ENCODE measurements around the gene DYNC1LI2. TPM values are rescaled to one million over a fixed set of nuclear protein-coding genes. Genes with fewer than 3 reads are reported as not detected.

The DYNC1LI2 gene
- total RNA-seq, 4 donors from 2014 or later, result 120 to 199 (median 169) TPM

GRCh38 chr16:66751992-66752322 lies 548 bp upstream of the DYNC1LI2 start:
- ATAC-seq (ENCODE audit: low FRiP score), result no peak
- TF ChIP-seq, protein P1, sequence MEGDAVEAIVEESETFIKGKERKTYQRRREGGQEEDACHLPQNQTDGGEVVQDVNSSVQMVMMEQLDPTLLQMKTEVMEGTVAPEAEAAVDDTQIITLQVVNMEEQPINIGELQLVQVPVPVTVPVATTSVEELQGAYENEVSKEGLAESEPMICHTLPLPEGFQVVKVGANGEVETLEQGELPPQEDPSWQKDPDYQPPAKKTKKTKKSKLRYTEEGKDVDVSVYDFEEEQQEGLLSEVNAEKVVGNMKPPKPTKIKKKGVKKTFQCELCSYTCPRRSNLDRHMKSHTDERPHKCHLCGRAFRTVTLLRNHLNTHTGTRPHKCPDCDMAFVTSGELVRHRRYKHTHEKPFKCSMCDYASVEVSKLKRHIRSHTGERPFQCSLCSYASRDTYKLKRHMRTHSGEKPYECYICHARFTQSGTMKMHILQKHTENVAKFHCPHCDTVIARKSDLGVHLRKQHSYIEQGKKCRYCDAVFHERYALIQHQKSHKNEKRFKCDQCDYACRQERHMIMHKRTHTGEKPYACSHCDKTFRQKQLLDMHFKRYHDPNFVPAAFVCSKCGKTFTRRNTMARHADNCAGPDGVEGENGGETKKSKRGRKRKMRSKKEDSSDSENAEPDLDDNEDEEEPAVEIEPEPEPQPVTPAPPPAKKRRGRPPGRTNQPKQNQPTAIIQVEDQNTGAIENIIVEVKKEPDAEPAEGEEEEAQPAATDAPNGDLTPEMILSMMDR (IDR thresholded peaks at IDR 0.05), result no peak
- DNase-seq (ENCODE audit: low spot score), result no peak

DNA sequence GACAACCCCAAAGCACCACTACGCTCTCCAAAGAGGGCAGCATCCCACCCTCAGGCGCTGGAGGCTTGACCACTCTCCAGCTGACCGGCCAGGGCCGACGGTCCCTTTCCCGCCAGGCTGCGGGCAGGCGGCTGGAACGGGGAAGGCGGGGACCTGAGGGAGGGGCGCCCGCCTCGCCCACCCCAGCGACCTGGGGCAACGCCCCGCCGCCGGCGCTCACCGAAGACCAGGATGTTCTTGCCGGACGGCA lies 431 bp downstream of the DYNC1LI2 start:
- no peak for DNase-seq (ENCODE audit: low spot score)
- TF ChIP-seq, protein P1 (IDR thresholded peaks at IDR 0.05), result no peak
- peak; percentile 13 for ATAC-seq (ENCODE audit: low FRiP score)

DNA sequence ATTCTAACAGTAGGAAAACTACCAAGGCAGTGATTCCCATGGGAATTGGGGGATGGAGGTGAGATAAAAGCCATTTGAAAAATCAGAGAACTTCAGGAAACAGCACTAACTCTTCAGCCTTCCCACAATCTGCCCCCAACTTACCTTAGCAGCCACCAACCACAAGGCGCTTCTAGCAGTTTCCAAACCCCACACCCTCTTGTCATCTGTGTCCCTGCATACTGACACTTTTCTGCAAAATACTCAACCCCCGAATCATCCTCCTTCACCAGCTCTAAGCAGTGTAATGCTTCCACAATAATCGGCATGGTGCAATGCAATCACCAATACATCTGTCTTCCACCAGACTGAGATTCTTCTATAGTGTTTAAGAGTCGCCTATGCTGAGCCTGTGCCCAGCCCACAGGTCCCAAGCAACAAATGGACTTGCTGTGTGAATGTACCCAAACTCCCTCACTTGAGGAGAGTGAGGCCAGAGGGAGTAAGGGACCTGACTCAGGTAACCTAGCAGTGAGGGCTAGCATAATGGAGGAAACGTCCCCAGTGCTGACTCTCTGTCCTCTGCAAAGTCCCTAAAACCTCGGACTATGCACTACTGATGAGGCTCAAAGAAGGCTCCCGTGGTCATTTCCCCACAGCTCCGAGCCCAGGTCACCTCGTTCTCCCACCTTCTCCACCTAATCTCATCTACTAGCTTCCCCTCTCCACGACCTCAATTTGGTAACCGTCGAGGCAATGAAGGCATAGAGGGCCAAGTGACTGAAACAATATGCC lies 943 bp downstream of the DYNC1LI2 start:
- ATAC-seq (ENCODE audit: low FRiP score) (no peak), DNase-seq (ENCODE audit: low spot score) (no peak)
- TF ChIP-seq, protein P1 (IDR thresholded peaks at IDR 0.05), result no peak

DNA sequence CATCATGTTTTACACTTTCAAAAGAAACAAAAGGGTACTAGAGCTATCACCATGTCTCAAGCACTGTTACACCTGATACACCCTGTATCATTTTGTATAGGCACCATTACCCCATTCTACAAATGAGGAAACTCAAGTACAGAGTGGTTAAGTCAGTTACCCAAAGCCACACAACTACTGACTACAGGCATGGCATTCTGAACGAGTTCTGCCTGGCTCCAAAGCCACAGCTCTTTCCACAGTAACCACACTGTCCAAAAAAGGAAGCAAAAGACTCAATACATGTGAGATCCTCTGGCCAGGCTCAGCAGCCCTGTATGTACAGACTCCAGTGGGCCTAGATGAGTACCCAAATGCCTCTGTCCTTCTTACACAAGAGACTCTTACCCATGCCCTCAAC lies 4.7 kb downstream of the DYNC1LI2 start:
- no peak for ATAC-seq (ENCODE audit: low FRiP score)
- TF ChIP-seq, protein P1 (IDR thresholded peaks at IDR 0.05), result no peak
- DNase-seq (ENCODE audit: low spot score), result no peak

- DNase-seq (ENCODE audit: low spot score), result no peak
- no peak for ATAC-seq (ENCODE audit: low FRiP score)
- TF ChIP-seq, protein P1 (IDR thresholded peaks at IDR 0.05), result no peak
Measured at GRCh38 chr16:66746048-66746447, 5.4 kb downstream of the DYNC1LI2 start.

DNA sequence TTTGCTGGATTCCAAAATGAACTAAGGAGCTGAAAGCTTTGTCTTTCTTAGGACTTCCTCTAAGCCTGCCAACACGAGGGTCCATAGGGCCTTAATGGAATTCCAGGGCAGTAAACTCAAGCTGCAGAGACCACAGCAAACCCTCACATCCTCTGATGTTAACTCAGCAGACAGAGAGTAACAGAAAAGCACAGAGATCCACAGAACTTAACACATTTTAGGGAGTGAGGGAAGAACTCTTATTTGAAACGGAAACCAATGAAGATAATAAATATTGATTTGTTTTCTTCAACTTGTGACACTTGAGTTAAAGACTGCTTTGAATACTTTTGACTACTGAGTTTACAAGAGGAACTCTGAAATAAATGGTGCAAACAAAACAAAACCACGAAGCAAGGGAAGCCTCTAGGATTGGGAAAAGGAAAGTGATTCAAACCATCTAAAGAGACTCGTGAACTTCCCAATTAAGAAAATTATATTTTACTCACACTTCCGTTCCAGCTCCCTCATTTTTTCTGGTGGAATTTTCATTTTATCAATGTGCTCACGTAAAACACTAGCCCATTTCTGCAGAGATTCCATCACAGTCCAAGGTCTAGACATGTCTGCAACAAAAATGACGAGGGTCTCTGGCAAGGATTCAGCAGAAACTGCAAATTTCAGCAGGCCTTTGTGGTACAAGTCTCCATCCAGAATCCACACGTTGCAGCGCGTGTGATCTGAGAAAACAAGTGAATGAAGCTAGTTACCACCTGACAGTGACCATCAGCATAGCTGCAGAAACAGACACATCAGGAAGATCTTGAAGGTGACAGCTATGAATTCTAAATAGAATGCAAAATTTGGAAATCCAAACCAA lies 9.2 kb downstream of the DYNC1LI2 start:
- DNase-seq (ENCODE audit: low spot score) (no peak), ATAC-seq (ENCODE audit: low FRiP score) (no peak)
- TF ChIP-seq, protein P1 (IDR thresholded peaks at IDR 0.05), result no peak

All from omental fat pad (tissue), 4 donors.